HCT116 (cell line): ENCODE data around the gene FAT2.

Experiments used
- ATF3 ChIP-seq: IDR thresholded peaks from 2 replicates; pipeline ENCODE4 v1.6.1; 2012
- CTCF ChIP-seq, 3 experiments: fragments of 200-600 bp in 1 of 3; sonication (generic) in 1 of 3; IDR thresholded peaks in 2 of 3; conservative IDR thresholded peaks in 1 of 3; 2 replicates each; pipeline ENCODE4 v1.5.1; 2012 to 2017; ENCODE audit warnings: low read depth in 2 of 3, low read length in 2 of 3, antibody characterized with exemption in 1 of 3, borderline replicate concordance in 1 of 3, control low read depth in 1 of 3, mild to moderate bottlenecking in 1 of 3, mixed read lengths in 1 of 3, mixed run types in 1 of 3, moderate library complexity in 1 of 3; ENCODE audit not compliant: insufficient read depth in 1 of 3
- EGR1 ChIP-seq: IDR thresholded peaks from 2 replicates; pipeline ENCODE4 v1.6.1; 2012; ENCODE audit warnings: low read depth
- EZH2phosphoT487 ChIP-seq: fragments of 200-600 bp; IDR thresholded peaks from 2 replicates; pipeline ENCODE4 v1.6.1; 2018; ENCODE audit warnings: antibody characterized with exemption, borderline replicate concordance
- JUND ChIP-seq: IDR thresholded peaks from 2 replicates; pipeline ENCODE4 v1.6.1; 2012
- MAX ChIP-seq: IDR thresholded peaks from 2 replicates; pipeline ENCODE4 v1.6.1; 2012
- POLR2A ChIP-seq: IDR thresholded peaks from 2 replicates; pipeline ENCODE4 v1.7.0; 2011; ENCODE audit warnings: borderline replicate concordance; ENCODE audit not compliant: insufficient read depth, insufficient read length; ENCODE audit errors: extremely low read depth
- POLR2AphosphoS5 ChIP-seq: IDR thresholded peaks from 2 replicates; pipeline ENCODE4 v1.6.1; 2011; ENCODE audit warnings: mild to moderate bottlenecking, low read depth, low read length, moderate library complexity
- RAD21 ChIP-seq: IDR thresholded peaks from 2 replicates; pipeline ENCODE4 v1.6.1; 2012; ENCODE audit warnings: low read depth, mild to moderate bottlenecking
- SIN3A ChIP-seq: IDR thresholded peaks from 2 replicates; pipeline ENCODE4 v1.6.1; 2012; ENCODE audit warnings: low read depth
- SP1 ChIP-seq: IDR thresholded peaks from 2 replicates; pipeline ENCODE4 v1.6.1; 2012; ENCODE audit warnings: low read depth
- ZNF274 ChIP-seq: fragments of 200-500 bp; sonication (Bioruptor generic); IDR thresholded peaks from 2 replicates; pipeline ENCODE4 v1.6.1; 2014; ENCODE audit warnings: mild to moderate bottlenecking, low read depth, low read length, inconsistent platforms
- TF ChIP-seq, protein P1 (sequence below): IDR thresholded peaks from 2 replicates; pipeline ENCODE4 v1.6.1; 2012; ENCODE audit warnings: low read depth

DNA sequence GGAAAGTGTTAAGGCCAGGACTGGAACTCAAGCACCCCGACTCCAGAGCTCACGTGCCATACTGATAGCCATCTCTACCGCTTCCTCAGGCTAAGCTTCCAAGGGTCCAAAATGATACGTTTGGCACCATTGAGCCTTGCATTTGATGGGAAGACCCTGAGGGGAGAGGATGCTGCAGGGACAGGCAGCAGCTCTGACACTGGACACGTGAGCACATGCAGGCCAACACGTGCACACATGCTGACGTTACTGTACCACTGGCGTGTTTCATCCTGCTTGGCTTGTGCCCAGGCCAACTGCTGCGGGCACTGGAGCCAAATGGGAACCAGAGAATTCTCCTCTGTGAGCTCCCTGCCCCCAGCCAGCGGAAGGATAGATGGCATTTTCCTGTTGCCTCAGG is 5.2 kb downstream of the FAT2 start:
- TF ChIP-seq CTCF (IDR thresholded peaks at IDR 0.05 in 2 of 3, conservative IDR thresholded peaks at IDR 0.05 in 1 of 3; ENCODE audit: borderline replicate concordance in 1 of 3, insufficient read depth in 1 of 3, low read depth in 2 of 3, low read length in 2 of 3) (no peak), POLR2AphosphoS5 (no peak), RAD21 (no peak), JUND (no peak), ATF3 (no peak), SP1 (no peak), ZNF274 (no peak), SIN3A (no peak), POLR2A (no peak), MAX (no peak), EGR1 (no peak), EZH2phosphoT487 (no peak)
- TF ChIP-seq, protein P1, sequence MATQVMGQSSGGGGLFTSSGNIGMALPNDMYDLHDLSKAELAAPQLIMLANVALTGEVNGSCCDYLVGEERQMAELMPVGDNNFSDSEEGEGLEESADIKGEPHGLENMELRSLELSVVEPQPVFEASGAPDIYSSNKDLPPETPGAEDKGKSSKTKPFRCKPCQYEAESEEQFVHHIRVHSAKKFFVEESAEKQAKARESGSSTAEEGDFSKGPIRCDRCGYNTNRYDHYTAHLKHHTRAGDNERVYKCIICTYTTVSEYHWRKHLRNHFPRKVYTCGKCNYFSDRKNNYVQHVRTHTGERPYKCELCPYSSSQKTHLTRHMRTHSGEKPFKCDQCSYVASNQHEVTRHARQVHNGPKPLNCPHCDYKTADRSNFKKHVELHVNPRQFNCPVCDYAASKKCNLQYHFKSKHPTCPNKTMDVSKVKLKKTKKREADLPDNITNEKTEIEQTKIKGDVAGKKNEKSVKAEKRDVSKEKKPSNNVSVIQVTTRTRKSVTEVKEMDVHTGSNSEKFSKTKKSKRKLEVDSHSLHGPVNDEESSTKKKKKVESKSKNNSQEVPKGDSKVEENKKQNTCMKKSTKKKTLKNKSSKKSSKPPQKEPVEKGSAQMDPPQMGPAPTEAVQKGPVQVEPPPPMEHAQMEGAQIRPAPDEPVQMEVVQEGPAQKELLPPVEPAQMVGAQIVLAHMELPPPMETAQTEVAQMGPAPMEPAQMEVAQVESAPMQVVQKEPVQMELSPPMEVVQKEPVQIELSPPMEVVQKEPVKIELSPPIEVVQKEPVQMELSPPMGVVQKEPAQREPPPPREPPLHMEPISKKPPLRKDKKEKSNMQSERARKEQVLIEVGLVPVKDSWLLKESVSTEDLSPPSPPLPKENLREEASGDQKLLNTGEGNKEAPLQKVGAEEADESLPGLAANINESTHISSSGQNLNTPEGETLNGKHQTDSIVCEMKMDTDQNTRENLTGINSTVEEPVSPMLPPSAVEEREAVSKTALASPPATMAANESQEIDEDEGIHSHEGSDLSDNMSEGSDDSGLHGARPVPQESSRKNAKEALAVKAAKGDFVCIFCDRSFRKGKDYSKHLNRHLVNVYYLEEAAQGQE = no peak
